BLaER1 treated with 17β-estradiol and CSF1 and Interleukin-3, amounts not matched to agents 10 nM and 100 nM (cell line): ENCODE measurements around the gene NAP1L4.

Source experiments
- H3K27ac ChIP-seq, 11 experiments: shearing (Covaris generic); formaldehyde crosslinking; 2 replicates each; pipeline ENCODE4 v1.8.1; 2022
- H3K27me3 ChIP-seq, 11 experiments: shearing (Covaris generic); formaldehyde crosslinking; 2 replicates each; pipeline ENCODE4 v1.8.1; 2022
- H3K36me3 ChIP-seq, 11 experiments: shearing (Covaris generic); formaldehyde crosslinking; 2 replicates each; pipeline ENCODE4 v1.8.1; 2022
- H3K4me1 ChIP-seq, 10 experiments: shearing (Covaris generic); formaldehyde crosslinking; 2 replicates each; pipeline ENCODE4 v1.8.1; 2022
- H3K4me2 ChIP-seq, 11 experiments: shearing (Covaris generic); formaldehyde crosslinking; 2 replicates each; pipeline ENCODE4 v1.8.1; 2022
- H3K4me3 ChIP-seq, 10 experiments: shearing (Covaris generic); formaldehyde crosslinking; 2 replicates each; pipeline ENCODE4 v1.8.1; 2022
- H3K9ac ChIP-seq, 11 experiments: shearing (Covaris generic); formaldehyde crosslinking; 2 replicates each; pipeline ENCODE4 v1.8.1; 2022
- H3K9me3 ChIP-seq, 11 experiments: shearing (Covaris generic); formaldehyde crosslinking; replicated peaks in 1 of 11; 2 replicates each; pipeline ENCODE4 v1.8.1; 2022
- H4K20me1 ChIP-seq, 11 experiments: shearing (Covaris generic); formaldehyde crosslinking; 2 replicates each; pipeline ENCODE4 v1.8.1; 2022
- Cebpa-rat ChIP-seq, 11 experiments: shearing (Covaris generic); IDR thresholded peaks; 2 replicates each; pipeline ENCODE4 v1.8.1; 2022

The NAP1L4 gene

DNA sequence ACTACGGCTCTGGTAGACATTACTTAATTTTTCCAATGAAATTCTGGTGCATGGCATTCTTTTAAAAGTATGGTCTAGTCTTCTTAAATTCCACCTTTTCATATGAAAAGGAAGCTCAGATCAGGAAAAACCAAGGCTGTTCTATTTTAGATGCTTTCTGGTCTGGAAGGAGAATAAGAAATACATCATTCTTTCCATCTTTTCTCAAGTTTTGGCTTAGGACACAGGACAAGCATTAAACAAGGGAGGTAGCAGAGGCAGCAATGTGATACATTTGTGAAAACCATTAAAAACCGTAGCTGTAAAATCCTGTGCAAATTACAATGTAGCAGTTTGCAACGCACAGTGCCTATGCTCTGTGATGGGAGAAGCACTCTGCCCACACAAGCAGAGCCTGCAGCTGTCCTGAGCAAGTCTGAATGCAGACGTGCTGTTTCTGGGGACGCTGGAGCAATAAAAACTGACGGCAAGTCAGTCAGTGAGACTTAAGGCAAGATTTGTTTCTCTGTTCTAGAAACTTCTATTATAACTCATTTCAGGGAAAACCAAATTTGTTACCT is 23.7 kb downstream of the NAP1L4 start:
- Histone ChIP-seq H3K4me1 (peaks cover 7 to 17% (median 14%) of the 10 kb centered on the region in 10 experiments; a peak in 18 of 20 replicates), H3K36me3 (peaks cover 99 to 100% (median 100%) of the 10 kb centered on the region in 11 experiments), H3K27me3 (no peaks in the 10 kb centered on the region), H3K4me2 (no peak overlapping the region), H3K9me3 (no peaks in the 10 kb centered on the region), H4K20me1 (peaks cover 63 to 100% (median 96%) of the 10 kb centered on the region in 11 experiments), H3K9ac (no peak overlapping the region), H3K4me3 (no peak overlapping the region), H3K27ac (no peak overlapping the region)
- TF ChIP-seq Cebpa-rat (IDR thresholded peaks at IDR 0.05), result no peak

DNA sequence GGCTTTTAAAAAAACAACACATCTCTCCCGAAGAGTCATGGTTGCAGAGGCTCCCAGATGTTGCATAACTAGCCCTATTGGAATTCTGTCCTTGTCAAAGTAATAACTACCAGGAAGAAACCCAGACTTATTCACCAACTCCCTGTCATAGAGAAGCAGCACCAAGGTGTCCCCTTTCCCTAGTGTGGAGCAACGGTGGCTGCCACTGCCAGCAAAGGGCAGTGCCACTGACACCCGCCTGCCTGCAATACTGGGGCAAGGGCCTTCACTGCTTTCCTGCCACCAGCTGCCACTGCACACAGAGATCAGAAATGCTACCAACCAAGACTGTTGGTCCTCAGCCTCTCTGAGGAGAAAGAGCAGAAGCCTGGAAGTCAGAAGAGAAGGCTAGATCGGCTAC is 27.3 kb downstream of the NAP1L4 start:
- Histone ChIP-seq H3K4me2 (no peak overlapping the region), H4K20me1 (peaks cover 74 to 100% (median 97%) of the 10 kb centered on the region in 11 experiments), H3K4me1 (peaks cover 35 to 50% (median 42%) of the 10 kb centered on the region in 10 experiments), H3K27ac (no peak overlapping the region), H3K4me3 (no peak overlapping the region), H3K27me3 (no peaks in the 10 kb centered on the region), H3K9me3 (no peaks in the 10 kb centered on the region), H3K36me3 (peaks cover 86 to 100% (median 99%) of the 10 kb centered on the region in 11 experiments), H3K9ac (no peak overlapping the region)
- TF ChIP-seq Cebpa-rat (IDR thresholded peaks at IDR 0.05), result no peak

DNA sequence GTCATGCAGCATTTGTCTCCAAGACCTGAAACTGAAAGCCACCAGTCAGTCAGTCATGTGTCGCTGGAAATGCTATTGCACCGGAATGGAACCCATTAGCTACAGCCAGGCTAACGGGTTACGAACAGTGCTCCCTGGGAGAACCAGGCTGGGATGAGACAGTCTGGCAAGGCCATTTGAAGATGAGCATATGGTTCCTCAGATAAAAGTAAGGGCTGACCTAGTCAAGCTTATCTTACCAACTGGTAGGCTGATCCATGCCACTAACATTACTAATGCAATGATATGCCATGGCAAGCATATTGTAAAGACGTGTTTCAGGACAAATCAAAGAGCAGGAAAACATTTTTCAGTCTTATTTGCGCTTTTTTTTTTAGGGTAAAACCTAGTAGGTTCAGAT is 28.4 kb downstream of the NAP1L4 start:
- Histone ChIP-seq H3K9me3 (no peaks in the 10 kb centered on the region), H3K4me3 (no peak overlapping the region), H3K27ac (no peak overlapping the region), H3K27me3 (no peaks in the 10 kb centered on the region), H4K20me1 (peaks cover 76 to 100% (median 97%) of the 10 kb centered on the region in 11 experiments), H3K36me3 (peaks cover 86 to 100% (median 99%) of the 10 kb centered on the region in 11 experiments), H3K4me2 (peak overlapping the region in 9 of 11 experiments; percentile 2 to 63 (median 20); a peak in 14 of 22 replicates), H3K9ac (no peak overlapping the region), H3K4me1 (peaks cover 35 to 52% (median 45%) of the 10 kb centered on the region in 10 experiments)
- TF ChIP-seq Cebpa-rat (IDR thresholded peaks at IDR 0.05), result no peak

DNA sequence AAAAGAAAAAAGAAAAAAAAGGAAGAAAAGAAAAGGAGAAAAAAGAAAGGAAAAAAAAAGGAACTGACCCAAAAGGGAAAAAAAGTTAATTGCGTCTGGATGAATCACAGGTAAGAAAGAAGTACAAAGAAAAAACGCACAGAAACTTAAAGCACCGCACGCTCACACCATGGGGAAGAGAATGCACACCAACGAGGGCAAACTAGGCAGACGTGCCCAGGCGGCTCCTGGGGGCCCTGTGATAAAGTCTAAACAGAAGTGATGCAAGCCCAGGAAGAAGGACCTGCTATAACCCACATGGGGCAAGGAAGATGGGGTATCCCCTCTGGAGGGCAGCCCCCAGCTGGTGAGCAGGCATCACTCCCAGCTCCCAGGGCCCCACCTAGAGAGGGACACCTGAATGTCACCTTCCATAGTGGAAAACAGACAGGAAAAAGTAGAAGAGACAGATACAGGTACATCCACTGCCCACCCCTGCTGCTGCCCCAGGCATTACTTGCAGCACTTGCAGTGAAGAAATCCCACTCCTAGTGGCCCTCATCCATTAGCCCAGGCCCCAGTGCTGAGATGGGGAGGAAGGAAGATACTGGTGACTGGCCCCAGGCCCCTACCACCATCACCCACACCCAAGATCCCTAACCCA is 28.9 kb downstream of the NAP1L4 start:
- Histone ChIP-seq H3K27me3 (no peaks in the 10 kb centered on the region), H3K9me3 (no peaks in the 10 kb centered on the region), H3K27ac (no peak overlapping the region), H3K4me2 (peak overlapping the region in 9 of 11 experiments; percentile 2 to 63 (median 20); a peak in 14 of 22 replicates), H4K20me1 (peaks cover 77 to 100% (median 97%) of the 10 kb centered on the region in 11 experiments), H3K36me3 (peaks cover 86 to 100% (median 99%) of the 10 kb centered on the region in 11 experiments), H3K4me1 (peaks cover 35 to 57% (median 50%) of the 10 kb centered on the region in 10 experiments), H3K4me3 (no peak overlapping the region), H3K9ac (no peak overlapping the region)
- TF ChIP-seq Cebpa-rat (IDR thresholded peaks at IDR 0.05), result no peak

DNA sequence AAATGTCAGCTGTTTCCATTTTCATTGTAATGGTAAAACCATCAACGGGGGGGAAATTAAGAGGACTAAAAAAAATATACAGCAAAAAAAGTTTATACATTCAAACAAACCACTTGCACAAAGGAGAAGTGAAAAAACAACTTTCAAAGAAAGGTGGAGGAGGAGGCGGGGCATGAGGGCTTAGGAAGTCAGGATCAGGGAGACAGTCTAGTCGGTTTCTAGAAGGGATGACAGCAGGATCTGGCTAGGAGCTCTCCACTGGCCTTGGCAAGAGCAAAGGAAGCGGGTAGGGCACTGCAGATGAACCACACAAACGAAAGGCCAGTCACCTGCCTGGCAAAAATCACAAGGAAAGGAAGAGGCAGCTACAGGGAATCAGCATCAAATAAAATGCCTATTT is 31.0 kb downstream of the NAP1L4 start:
- Histone ChIP-seq H3K27ac (peak overlapping the region in 5 of 11 experiments; percentile 2 to 30 (median 15); a peak in 5 of 22 replicates), H3K9me3 (no peaks in the 10 kb centered on the region), H3K4me2 (peak overlapping the region; percentile 34 to 78 (median 61)), H4K20me1 (peaks cover 65 to 100% (median 90%) of the 10 kb centered on the region in 11 experiments), H3K4me3 (no peak overlapping the region), H3K27me3 (no peaks in the 10 kb centered on the region), H3K9ac (peak overlapping the region in 1 of 11 experiments; percentile 23; a peak in 1 of 22 replicates), H3K4me1 (peaks cover 35 to 63% (median 54%) of the 10 kb centered on the region in 10 experiments), H3K36me3 (peaks cover 86 to 100% (median 99%) of the 10 kb centered on the region in 11 experiments)
- TF ChIP-seq Cebpa-rat (IDR thresholded peaks at IDR 0.05), result no peak

DNA sequence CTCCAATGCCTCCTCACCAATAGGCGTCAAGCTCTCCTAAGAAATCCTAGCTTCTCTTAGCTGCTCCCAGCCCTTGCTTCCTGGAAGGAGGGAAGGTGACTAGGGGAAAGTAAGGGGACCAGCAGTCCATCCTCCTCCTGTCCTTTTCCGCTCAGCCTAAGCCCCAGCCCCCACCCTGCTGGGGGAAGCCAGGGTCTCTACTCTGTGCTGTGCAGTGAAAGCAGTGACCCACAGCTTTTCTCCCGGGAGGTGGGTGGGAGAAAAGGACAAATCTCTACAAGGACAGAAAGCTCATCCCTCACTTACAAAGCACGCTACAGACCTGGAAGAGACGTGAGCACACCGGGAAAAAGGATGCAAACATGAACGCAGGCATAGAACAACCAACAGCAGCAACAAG is 32.0 kb downstream of the NAP1L4 start:
- H3K4me2 ChIP-seq, result no peak overlapping the region
- H3K4me3 ChIP-seq, result no peak overlapping the region
- no peak overlapping the region for H3K27ac ChIP-seq
- H3K9me3 ChIP-seq, result no peaks in the 10 kb centered on the region
- no peak overlapping the region for H3K9ac ChIP-seq
- TF ChIP-seq Cebpa-rat (IDR thresholded peaks at IDR 0.05), result no peak
- peaks cover 86 to 100% (median 99%) of the 10 kb centered on the region in 11 experiments for H3K36me3 ChIP-seq
- peaks cover 35 to 63% (median 54%) of the 10 kb centered on the region in 10 experiments for H3K4me1 ChIP-seq
- no peaks in the 10 kb centered on the region for H3K27me3 ChIP-seq
- peaks cover 63 to 100% (median 89%) of the 10 kb centered on the region in 11 experiments for H4K20me1 ChIP-seq

DNA sequence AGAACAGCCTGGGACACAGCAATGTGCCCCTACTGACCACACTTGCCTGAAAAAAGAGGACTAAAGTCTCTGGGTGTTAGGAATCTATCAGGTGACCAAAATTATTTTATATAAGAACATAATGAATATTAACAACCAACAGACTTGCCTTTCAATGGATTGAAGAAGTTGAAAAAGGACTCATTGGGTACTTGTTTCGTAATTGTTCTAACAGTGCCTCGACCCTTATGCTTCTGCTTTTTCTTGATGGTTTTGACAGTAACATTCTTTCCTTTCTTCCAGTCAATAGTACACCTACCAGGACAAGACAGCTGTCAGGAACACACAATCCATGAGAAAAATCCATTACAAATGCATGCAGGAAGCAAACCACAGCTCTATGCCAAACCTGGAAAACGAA is 33.9 kb downstream of the NAP1L4 start:
- peak overlapping the region in 2 of 11 experiments; percentile 1 to 52; a peak in 2 of 22 replicates for H3K27ac ChIP-seq
- H4K20me1 ChIP-seq, result peaks cover 44 to 100% (median 75%) of the 10 kb centered on the region in 11 experiments; a peak in 21 of 22 replicates
- H3K4me3 ChIP-seq, result no peak overlapping the region
- TF ChIP-seq Cebpa-rat (IDR thresholded peaks at IDR 0.05), result no peak
- H3K27me3 ChIP-seq, result no peaks in the 10 kb centered on the region
- peak overlapping the region in 5 of 11 experiments; percentile 33 to 52 (median 40); a peak in 9 of 22 replicates for H3K4me2 ChIP-seq
- H3K4me1 ChIP-seq, result peaks cover 26 to 50% (median 37%) of the 10 kb centered on the region in 10 experiments
- no peaks in the 10 kb centered on the region for H3K9me3 ChIP-seq
- no peak overlapping the region for H3K9ac ChIP-seq
- peaks cover 86 to 100% (median 99%) of the 10 kb centered on the region in 11 experiments for H3K36me3 ChIP-seq

DNA sequence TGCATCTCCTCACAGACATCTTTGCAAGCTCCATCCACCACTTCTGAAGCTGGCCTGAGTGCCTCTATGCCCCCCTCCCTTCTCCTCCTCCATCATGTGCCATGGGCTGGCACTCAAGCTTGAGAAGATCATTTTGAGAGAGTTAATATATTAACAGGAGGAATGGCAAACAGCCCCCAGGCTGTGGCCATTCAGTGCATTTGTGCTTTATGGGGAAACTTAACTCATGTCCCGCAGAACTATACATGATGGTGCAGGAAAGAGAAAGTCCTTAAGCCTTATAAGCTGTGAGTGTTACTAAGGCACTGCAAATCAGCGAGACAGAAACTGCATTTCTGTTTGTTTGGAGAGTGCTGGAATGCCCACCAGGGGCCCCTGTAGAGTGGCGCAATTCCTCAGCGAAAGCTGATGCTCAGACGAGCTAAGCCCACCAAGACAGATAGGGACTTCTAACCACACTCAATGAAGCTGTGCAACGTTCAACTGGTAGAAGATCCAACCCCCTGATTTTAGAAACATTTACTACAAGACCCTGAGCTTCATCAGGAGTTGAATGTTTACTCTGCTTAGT is 36.1 kb downstream of the NAP1L4 start:
- no peaks in the 10 kb centered on the region for H3K9me3 ChIP-seq
- H3K27ac ChIP-seq, result no peak overlapping the region
- peaks cover 35 to 100% (median 74%) of the 10 kb centered on the region in 11 experiments; a peak in 21 of 22 replicates for H4K20me1 ChIP-seq
- H3K36me3 ChIP-seq, result peaks cover 91 to 100% (median 100%) of the 10 kb centered on the region in 11 experiments
- peaks cover 3 to 50% (median 29%) of the 10 kb centered on the region in 10 experiments; a peak in 18 of 20 replicates for H3K4me1 ChIP-seq
- H3K9ac ChIP-seq, result no peak overlapping the region
- no peak overlapping the region for H3K4me3 ChIP-seq
- no peaks in the 10 kb centered on the region for H3K27me3 ChIP-seq
- H3K4me2 ChIP-seq, result no peak overlapping the region
- no peak for TF ChIP-seq Cebpa-rat (IDR thresholded peaks at IDR 0.05)

DNA sequence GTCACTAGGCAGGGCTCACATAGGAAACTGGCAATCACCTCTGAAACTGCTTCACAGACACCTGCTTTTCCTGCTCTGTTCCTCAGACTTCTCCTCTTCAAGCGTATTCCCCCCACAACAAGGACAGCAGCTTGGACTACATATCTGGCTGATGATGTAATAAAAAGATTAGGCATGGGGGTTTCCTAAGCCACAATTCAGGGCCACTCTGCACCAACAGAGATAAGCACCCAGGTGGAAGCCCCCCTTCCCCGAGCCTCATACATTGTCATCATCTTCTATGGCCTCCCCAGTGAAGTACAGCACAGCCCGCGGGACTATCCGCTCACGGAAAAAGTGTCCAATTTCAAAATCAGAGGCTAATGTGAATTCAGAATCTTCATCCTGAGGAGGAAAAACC is 37.9 kb downstream of the NAP1L4 start:
- Histone ChIP-seq H3K4me1 (peaks cover 0 to 47% (median 24%) of the 10 kb centered on the region in 10 experiments; a peak in 15 of 20 replicates), H3K27me3 (no peaks in the 10 kb centered on the region), H4K20me1 (peaks cover 33 to 100% (median 70%) of the 10 kb centered on the region in 11 experiments; a peak in 21 of 22 replicates), H3K27ac (no peak overlapping the region), H3K4me2 (no peak overlapping the region), H3K36me3 (peaks cover 91 to 100% (median 100%) of the 10 kb centered on the region in 11 experiments), H3K9me3 (no peaks in the 10 kb centered on the region), H3K4me3 (no peak overlapping the region), H3K9ac (no peak overlapping the region)
- peak in 1 of 11 experiments; percentile 11; a peak in 1 of 22 replicates for TF ChIP-seq Cebpa-rat (IDR thresholded peaks at IDR 0.05)
